Keratinocyte (primary cell): ENCODE results near the gene MDM4. TPM values are rescaled to one million over a fixed set of nuclear protein-coding genes. Genes with fewer than 3 reads are reported as not detected.

Experiments
- DNase-seq: peaks from one replicate; pipeline ENCODE4 v3.0.0-alpha.2; 2011; ENCODE audit warnings: low read depth, missing footprints, low spot score
- FAIRE-seq: peaks from 2 replicates; lab custom pipeline; 2011; peaks lifted over from hg19 to GRCh38; lab: Jason Lieb, UNC
- H2AFZ ChIP-seq: 2 replicates; pipeline ENCODE4 v1.6.0; 2012; ENCODE audit warnings: low read length, control low read depth, inconsistent platforms; ENCODE audit not compliant: control insufficient read depth
- H3K27ac ChIP-seq: 2 replicates; pipeline ENCODE4 v1.5.1; 2011; ENCODE audit warnings: low read length; ENCODE audit not compliant: control insufficient read depth, insufficient read depth
- H3K27me3 ChIP-seq: 3 replicates; pipeline ENCODE4 v1.6.0; 2011; ENCODE audit warnings: low read length; ENCODE audit not compliant: control insufficient read depth, insufficient read depth; ENCODE audit errors: extremely low read depth
- H3K36me3 ChIP-seq, 2 experiments: 2 replicates in 1 of 2; 3 replicates in 1 of 2; pipeline ENCODE4 v1.5.1; 2011; ENCODE audit warnings: low read length in 2 of 2, mild to moderate bottlenecking in 1 of 2; ENCODE audit not compliant: control insufficient read depth in 2 of 2, insufficient read depth in 2 of 2; ENCODE audit errors: extremely low read depth in 1 of 2
- H3K4me1 ChIP-seq: 3 replicates; pipeline ENCODE4 v1.5.1; 2011; ENCODE audit warnings: low read length; ENCODE audit not compliant: control insufficient read depth, insufficient read depth; ENCODE audit errors: extremely low read depth
- H3K4me2 ChIP-seq: 3 replicates; pipeline ENCODE4 v1.6.0; 2011; ENCODE audit warnings: low read depth, low read length; ENCODE audit not compliant: control insufficient read depth, insufficient read depth; ENCODE audit errors: extremely low read depth
- H3K4me3 ChIP-seq, 3 experiments: fragments of 200-600 bp in 1 of 3; sonication (generic) in 1 of 3; 2 replicates in 2 of 3; 3 replicates in 1 of 3; pipeline ENCODE4 v1.5.1; 2011 to 2016; ENCODE audit warnings: low read length in 3 of 3, mild to moderate bottlenecking in 3 of 3, control low read depth in 2 of 3, inconsistent platforms in 1 of 3, low read depth in 1 of 3, mixed read lengths in 1 of 3, mixed run types in 1 of 3, moderate library complexity in 1 of 3; ENCODE audit not compliant: control insufficient read depth in 2 of 3, insufficient read depth in 2 of 3; ENCODE audit errors: extremely low read depth in 1 of 3
- H3K79me2 ChIP-seq: 2 replicates; pipeline ENCODE4 v1.6.0; 2012; ENCODE audit warnings: low read length; ENCODE audit not compliant: control insufficient read depth, insufficient read depth
- H3K9ac ChIP-seq: 3 replicates; pipeline ENCODE4 v1.6.0; 2011; ENCODE audit warnings: low read length; ENCODE audit not compliant: control insufficient read depth, insufficient read depth; ENCODE audit errors: extremely low read depth
- H3K9me1 ChIP-seq: 3 replicates; pipeline ENCODE4 v1.6.0; 2011; ENCODE audit warnings: low read length; ENCODE audit not compliant: control insufficient read depth, insufficient read depth; ENCODE audit errors: extremely low read depth
- H3K9me3 ChIP-seq: 2 replicates; pipeline ENCODE4 v1.5.1; 2012; ENCODE audit warnings: low read depth, low read length; ENCODE audit not compliant: control insufficient read depth
- H4K20me1 ChIP-seq: 3 replicates; pipeline ENCODE4 v1.6.0; 2011; ENCODE audit warnings: low read length; ENCODE audit not compliant: control insufficient read depth, insufficient read depth; ENCODE audit errors: extremely low read depth
- CTCF ChIP-seq, 3 experiments: IDR thresholded peaks in 1 of 3; conservative IDR thresholded peaks in 1 of 3; optimal IDR thresholded peaks in 1 of 3; 2 replicates in 2 of 3; 3 replicates in 1 of 3; pipeline versions ENCODE3 to v1.5.1; 2011; ENCODE audit warnings: low read length in 3 of 3, mild to moderate bottlenecking in 3 of 3, moderate library complexity in 2 of 3, control low read depth in 1 of 3, inconsistent platforms in 1 of 3; ENCODE audit not compliant: insufficient read depth in 2 of 3; ENCODE audit errors: extremely low read depth in 1 of 3
- EZH2 ChIP-seq: IDR thresholded peaks from one replicate; pipeline ENCODE4 v1.6.1; 2012; ENCODE audit warnings: inconsistent platforms, mild to moderate bottlenecking, low read length, moderate library complexity
- dilution Hi-C: fragments of 300-500 bp; cut with MboI; formaldehyde crosslinking; loops from one replicate; pipeline ENCODE4 v1.7.0; 2020; ENCODE audit warnings: low sequenced_read_pairs; ENCODE audit not compliant: extremely low pct_ligation_motif_present
- polyA plus RNA-seq, 5 experiments: library from polyadenylated mRNA; depleted of rRNA in 3 of 5; stranded (reverse) in 3 of 5; stranded (forward) in 1 of 5; unstranded in 1 of 5; fragments of >200 nt; gene quantifications; 1 replicate in 1 of 5; 2 replicates in 3 of 5; 3 replicates in 1 of 5; pipeline versions ENCODE4 v1.2.1 to v1.2.3, GENCODE V29; 2011 to 2012; ENCODE audit warnings: missing spikeins in 2 of 5, low read depth in 1 of 5, low replicate concordance in 1 of 5

Gene MDM4
- polyA plus RNA-seq, 1 donor (not counting 4 experiments of a cell fraction or from before 2014, with no cell fraction given) = 17.8 TPM

GRCh38 chr1:204591473-204592090, 75.4 kb downstream of the MDM4 start:
- dilution Hi-C loops = no loop called here
- Histone ChIP-seq H3K27me3 (no peaks in the 10 kb centered on the region), H2AFZ (no peak overlapping the region), H3K4me1 (peaks cover 22% of the 10 kb centered on the region), H3K9me1 (no peaks in the 10 kb centered on the region), H3K79me2 (no peaks in the 10 kb centered on the region), H3K36me3 (no peaks in the 10 kb centered on the region), H3K27ac (no peak overlapping the region), H3K9me3 (no peaks in the 10 kb centered on the region), H4K20me1 (peaks cover 4% of the 10 kb centered on the region), H3K9ac (no peak overlapping the region), H3K4me3 (peak overlapping the region in 1 of 3 experiments; percentile 27), H3K4me2 (peak overlapping the region; percentile 60)
- TF ChIP-seq EZH2 = no peak
- no peak for TF ChIP-seq CTCF (optimal IDR thresholded peaks at IDR 0.05 in 1 of 3, IDR thresholded peaks at IDR 0.05 in 1 of 3, conservative IDR thresholded peaks at IDR 0.05 in 1 of 3; ENCODE audit: extremely low read depth in 1 of 3, insufficient read depth in 2 of 3, low read length in 3 of 3)
- FAIRE-seq = peak; percentile 73
- no peak for DNase-seq

GRCh38 chr1:204592246-204592948, 76.2 kb downstream of the MDM4 start:
- Histone ChIP-seq H3K79me2 (no peaks in the 10 kb centered on the region), H3K4me2 (peak overlapping the region; percentile 43), H3K4me1 (peaks cover 22% of the 10 kb centered on the region), H3K9me1 (no peaks in the 10 kb centered on the region), H3K27me3 (no peaks in the 10 kb centered on the region), H3K4me3 (peak overlapping the region in 1 of 3 experiments; percentile 27), H2AFZ (no peak overlapping the region), H3K9me3 (no peaks in the 10 kb centered on the region), H3K9ac (no peak overlapping the region), H4K20me1 (peaks cover 4% of the 10 kb centered on the region), H3K27ac (no peak overlapping the region), H3K36me3 (no peaks in the 10 kb centered on the region)
- TF ChIP-seq EZH2 (no peak), CTCF (optimal IDR thresholded peaks at IDR 0.05 in 1 of 3, IDR thresholded peaks at IDR 0.05 in 1 of 3, conservative IDR thresholded peaks at IDR 0.05 in 1 of 3; ENCODE audit: extremely low read depth in 1 of 3, insufficient read depth in 2 of 3, low read length in 3 of 3) (no peak)
- DNase-seq = no peak
- dilution Hi-C loops = no loop called here
- FAIRE-seq = no peak
